H1 (cell line): Measurements from ENCODE around the gene NECTIN2. TPM values are rescaled to one million over a fixed set of nuclear protein-coding genes. Genes with fewer than 3 reads are reported as not detected.

Experiments used
- CTCF ChIA-PET: fragments of 300-600 bp; sonication (Branson Sonifier 250); formaldehyde crosslinking; loops from one replicate; lab custom pipeline; 2021; ENCODE audit not compliant: partially characterized antibody; lab: Charles Lee
- POLR2A ChIA-PET: fragments of 300-600 bp; sonication (Branson Sonifier 250); formaldehyde crosslinking; loops from one replicate; lab custom pipeline; 2021; ENCODE audit warnings: inconsistent platforms; ENCODE audit not compliant: partially characterized antibody; lab: Charles Lee
- DNase-seq, 2 experiments: peaks; one replicate each; pipeline versions ENCODE4 v3.0.0 to v3.0.0-alpha.2; 2010 to 2022; ENCODE audit warnings: low spot score in 2 of 2, low read depth in 1 of 2, mixed read lengths in 1 of 2
- FAIRE-seq: peaks from 2 replicates; lab custom pipeline; 2011; peaks lifted over from hg19 to GRCh38; lab: Jason Lieb, UNC
- H2AFZ ChIP-seq: 2 replicates; pipeline ENCODE4 v1.8.1; 2012; ENCODE audit warnings: low read length, inconsistent platforms
- H2AK5ac ChIP-seq: 2 replicates; pipeline ENCODE4 v1.6.1; 2013; ENCODE audit warnings: low read depth, low read length
- H2BK120ac ChIP-seq: replicated peaks from 2 replicates; pipeline ENCODE3; 2013; ENCODE audit warnings: low read depth, low read length, inconsistent platforms
- H2BK12ac ChIP-seq: 2 replicates; pipeline ENCODE4 v1.6.1; 2013; ENCODE audit warnings: low read depth, low read length
- H2BK15ac ChIP-seq: 2 replicates; pipeline ENCODE4 v1.6.1; 2013; ENCODE audit warnings: low read length
- H2BK20ac ChIP-seq: 2 replicates; pipeline ENCODE4 v1.6.1; 2013; ENCODE audit warnings: low read length
- H2BK5ac ChIP-seq: 2 replicates; pipeline ENCODE4 v1.6.1; 2013; ENCODE audit warnings: low read depth, low read length
- H3K14ac ChIP-seq: 2 replicates; pipeline ENCODE4 v1.6.1; 2013; ENCODE audit warnings: inconsistent platforms; ENCODE audit not compliant: insufficient read length
- H3K18ac ChIP-seq: 2 replicates; pipeline ENCODE4 v1.6.1; 2013; ENCODE audit warnings: low read length; ENCODE audit errors: extremely low read depth
- H3K23ac ChIP-seq: 2 replicates; pipeline ENCODE4 v1.6.1; 2013; ENCODE audit warnings: inconsistent platforms; ENCODE audit not compliant: insufficient read length
- H3K23me2 ChIP-seq: 2 replicates; pipeline ENCODE4 v1.6.1; 2013; ENCODE audit warnings: low read depth, low read length
- H3K27ac ChIP-seq: 2 replicates; pipeline ENCODE4 v1.6.1; 2011; ENCODE audit warnings: low read depth, low read length, inconsistent platforms
- H3K27me3 ChIP-seq, 4 experiments: replicated peaks in 1 of 4; 1 replicate in 1 of 4; 2 replicates in 3 of 4; pipeline versions ENCODE4 v1.6.1 to v1.8.1; 2011 to 2013; ENCODE audit warnings: low read length in 3 of 4, mild to moderate bottlenecking in 3 of 4, inconsistent platforms in 2 of 4, mixed read lengths in 2 of 4, moderate library complexity in 1 of 4; ENCODE audit not compliant: control insufficient read depth in 3 of 4, insufficient read depth in 3 of 4; ENCODE audit errors: extremely low read depth in 1 of 4
- H3K36me3 ChIP-seq, 4 experiments: 2 replicates each; pipeline versions ENCODE4 v1.6.1 to v1.8.1; 2011 to 2013; ENCODE audit warnings: mild to moderate bottlenecking in 4 of 4, low read length in 3 of 4, moderate library complexity in 2 of 4, control low read depth in 1 of 4, inconsistent platforms in 1 of 4; ENCODE audit not compliant: insufficient read depth in 4 of 4, control insufficient read depth in 2 of 4
- H3K4ac ChIP-seq: replicated peaks from 2 replicates; pipeline ENCODE3; 2013; ENCODE audit warnings: low read length, low read depth, mixed read lengths, inconsistent platforms; ENCODE audit not compliant: insufficient read length
- H3K4me1 ChIP-seq, 4 experiments: replicated peaks in 1 of 4; 1 replicate in 1 of 4; 2 replicates in 3 of 4; pipeline versions ENCODE4 v1.6.1 to v1.8.1; 2011 to 2013; ENCODE audit warnings: low read length in 3 of 4, inconsistent platforms in 2 of 4, mixed read lengths in 1 of 4; ENCODE audit not compliant: insufficient read depth in 4 of 4, control insufficient read depth in 3 of 4
- H3K4me2 ChIP-seq, 2 experiments: 2 replicates each; pipeline versions ENCODE4 v1.6.1 to v1.8.1; 2011 to 2013; ENCODE audit warnings: low read depth in 2 of 2, low read length in 2 of 2, control low read depth in 1 of 2, inconsistent platforms in 1 of 2, mild to moderate bottlenecking in 1 of 2; ENCODE audit not compliant: insufficient read depth in 1 of 2
- H3K4me3 ChIP-seq, 4 experiments: fragments of 200-600, 300-600 bp in 1 of 4; sonication (generic), shearing (Covaris generic), sonication (Bioruptor Twin) in 1 of 4; 2 replicates each; pipeline versions ENCODE4 v1.5.1 to v1.8.1; 2011 to 2016; ENCODE audit warnings: low read length in 4 of 4, low read depth in 3 of 4, control low read depth in 2 of 4, inconsistent platforms in 2 of 4, mild to moderate bottlenecking in 2 of 4, mixed read lengths in 1 of 4, moderate library complexity in 1 of 4; ENCODE audit not compliant: insufficient read depth in 2 of 4; ENCODE audit errors: extremely low read depth in 1 of 4
- H3K56ac ChIP-seq: replicated peaks from 2 replicates; pipeline ENCODE3; 2013; ENCODE audit warnings: low read depth, mild to moderate bottlenecking, mixed read lengths, low read length, inconsistent platforms; ENCODE audit not compliant: insufficient read length
- H3K79me1 ChIP-seq: 2 replicates; pipeline ENCODE4 v1.6.1; 2013; ENCODE audit warnings: low read depth, low read length, control low read depth
- H3K79me2 ChIP-seq, 2 experiments: 2 replicates each; pipeline versions ENCODE4 v1.6.1 to v1.8.1; 2012 to 2013; ENCODE audit warnings: low read length in 2 of 2, mild to moderate bottlenecking in 2 of 2, inconsistent platforms in 1 of 2; ENCODE audit not compliant: insufficient read depth in 2 of 2, control insufficient read depth in 1 of 2
- H3K9ac ChIP-seq, 4 experiments: replicated peaks in 1 of 4; 1 replicate in 1 of 4; 2 replicates in 3 of 4; pipeline versions ENCODE4 v1.6.1 to v1.8.1; 2011 to 2013; ENCODE audit warnings: low read depth in 3 of 4, low read length in 3 of 4, control low read depth in 2 of 4, mild to moderate bottlenecking in 2 of 4, moderate library complexity in 2 of 4, inconsistent platforms in 1 of 4; ENCODE audit errors: extremely low read depth in 1 of 4
- H3K9me3 ChIP-seq, 2 experiments: 2 replicates each; pipeline versions ENCODE4 v1.6.1 to v1.8.1; 2012 to 2013; ENCODE audit warnings: mild to moderate bottlenecking in 2 of 2, moderate library complexity in 2 of 2, control low read depth in 1 of 2, inconsistent platforms in 1 of 2, low read depth in 1 of 2, low read length in 1 of 2, mixed read lengths in 1 of 2; ENCODE audit not compliant: insufficient read depth in 2 of 2
- H4K20me1 ChIP-seq, 2 experiments: replicated peaks in 1 of 2; 2 replicates each; pipeline versions ENCODE3 to v1.8.1; 2011 to 2013; ENCODE audit warnings: inconsistent platforms in 2 of 2, low read length in 2 of 2, mild to moderate bottlenecking in 1 of 2; ENCODE audit not compliant: insufficient read depth in 2 of 2, control insufficient read depth in 1 of 2
- H4K5ac ChIP-seq: 2 replicates; pipeline ENCODE4 v1.6.1; 2013; ENCODE audit warnings: low read length, low read depth, mixed read lengths, inconsistent platforms; ENCODE audit not compliant: insufficient read length
- H4K8ac ChIP-seq: 2 replicates; pipeline ENCODE4 v1.8.0; 2013; ENCODE audit warnings: mild to moderate bottlenecking, moderate library complexity, low read length, inconsistent platforms; ENCODE audit not compliant: insufficient read depth; ENCODE audit errors: extremely low read depth
- H4K91ac ChIP-seq: replicated peaks from 2 replicates; pipeline ENCODE3; 2013; ENCODE audit warnings: low read length, mixed read lengths, inconsistent platforms; ENCODE audit not compliant: insufficient read length
- CBX5 ChIP-seq: fragments of 300-800, 300-1000 bp; sonication (generic); IDR thresholded peaks from 2 replicates; pipeline ENCODE4 v1.7.1; 2016; ENCODE audit warnings: antibody characterized with exemption, low read length, low read depth
- CHD1 ChIP-seq: IDR thresholded peaks from 2 replicates; pipeline ENCODE4 v1.6.1; 2012; ENCODE audit warnings: low read depth, low read length, improper control_type of control experiment
- EZH2 ChIP-seq: fragments of 200-600 bp; sonication (generic); IDR thresholded peaks from 2 replicates; pipeline ENCODE4 v1.7.1; 2012; ENCODE audit warnings: low read depth, mild to moderate bottlenecking, moderate library complexity, low read length, inconsistent platforms; ENCODE audit not compliant: severe bottlenecking
- KDM1A ChIP-seq: fragments of 200-600, 300-600 bp; sonication (generic); IDR thresholded peaks from 2 replicates; pipeline ENCODE4 v1.7.1; 2016; ENCODE audit warnings: mild to moderate bottlenecking, low read length, borderline replicate concordance
- POLR2A ChIP-seq, 2 experiments: IDR thresholded peaks; 1 replicate in 1 of 2; 2 replicates in 1 of 2; pipeline ENCODE4 v1.6.1; 2011; ENCODE audit warnings: low read depth in 2 of 2, low read length in 2 of 2, mild to moderate bottlenecking in 2 of 2; ENCODE audit errors: control extremely low read depth in 1 of 2
- POLR2AphosphoS5 ChIP-seq: IDR thresholded peaks from 2 replicates; pipeline ENCODE4 v1.6.1; 2011; ENCODE audit warnings: low read depth, low read length
- POU5F1 ChIP-seq: IDR thresholded peaks from 2 replicates; pipeline ENCODE4 v1.6.1; 2011; ENCODE audit warnings: low read depth, mild to moderate bottlenecking, low read length, moderate library complexity
- RAD21 ChIP-seq, 2 experiments: IDR thresholded peaks in 1 of 2; conservative IDR thresholded peaks in 1 of 2; 2 replicates each; pipeline ENCODE4 v1.6.1; 2011; ENCODE audit warnings: low read depth in 2 of 2, low read length in 2 of 2, improper control_type of control experiment in 1 of 2, inconsistent platforms in 1 of 2, mild to moderate bottlenecking in 1 of 2, moderate library complexity in 1 of 2
- RBBP5 ChIP-seq: IDR thresholded peaks from 2 replicates; pipeline ENCODE4 v1.7.1; 2012; ENCODE audit warnings: low read depth, mild to moderate bottlenecking, inconsistent platforms, low read length, moderate library complexity, borderline replicate concordance
- RXRA ChIP-seq: IDR thresholded peaks from 2 replicates; pipeline ENCODE4 v1.6.1; 2011; ENCODE audit warnings: low read depth, mild to moderate bottlenecking, low read length, moderate library complexity; ENCODE audit not compliant: insufficient read depth
- WGBS, 2 experiments: shearing (Covaris generic) in 1 of 2; methylation state at CpG; one replicate each; pipeline versions ENCODE4 v1.1.6 to v1.1.7; 2013 to 2015; ENCODE audit warnings: low lambda C conversion rate in 2 of 2, mixed read lengths in 2 of 2, inconsistent platforms in 1 of 2, low coverage in 1 of 2, missing lambda C conversion rate in 1 of 2; ENCODE audit not compliant: insufficient replicate concordance in 2 of 2, insufficient coverage in 1 of 2, insufficient read length in 1 of 2; ENCODE audit errors: extremely low coverage in 1 of 2, missing lambda C conversion rate in 1 of 2; 5-methylcytosine and 5-hydroxymethylcytosine counted together
- polyA plus RNA-seq, 7 experiments: library from polyadenylated mRNA; depleted of rRNA in 3 of 7; stranded (reverse) in 5 of 7; unstranded in 2 of 7; fragments of >200 nt in 5 of 7; fragments of 200-250 nt in 2 of 7; gene quantifications; 1 replicate in 5 of 7; 2 replicates in 1 of 7; 4 replicates in 1 of 7; pipeline versions ENCODE4 v1.2.1 to v1.2.3, GENCODE V29; 2011 to 2013; ENCODE audit warnings: missing spikeins in 2 of 7, mixed read lengths in 2 of 7
- total RNA-seq: library from RNA; stranded (reverse); fragmentation: NEBNext Ultra II Directional; extraction: Animal tissue kit (Norgen Biotek cat#: 25700); gene quantifications from 2 replicates; pipeline ENCODE4 v1.2.1, GENCODE V29; 2021
- TF ChIP-seq, protein P1 (sequence below): IDR thresholded peaks from 2 replicates; pipeline ENCODE4 v1.6.1; 2012; ENCODE audit warnings: low read length, inconsistent platforms

Gene NECTIN2
- total and polyA plus RNA-seq, 2 of the 8 experiments (the other 6 are each of a cell fraction or from before 2014, with no cell fraction given) = 184 to 237 TPM

- H3K79me2 ChIP-seq = no peaks in the 10 kb centered on the region
- no peak overlapping the region for H3K56ac ChIP-seq
- H3K23me2 ChIP-seq = no peaks in the 10 kb centered on the region; the same call in 1 of the 2 replicates
- H3K4me3 ChIP-seq = no peak overlapping the region
- H3K27ac ChIP-seq = no peak overlapping the region
- no peak overlapping the region for H2BK120ac ChIP-seq
- ChIA-PET CTCF (interaction anchor here (1.2 to 1.3 kb wide), 2 partner anchors 8 to 24 kb away, joined by 3 to 4 read pairs; no protein-coding TSS in a partner anchor), POLR2A (interaction anchor here (6.0 kb wide), 1 partner anchor 9 kb away, joined by 37 read pairs; no protein-coding TSS in a partner anchor)
- no peak overlapping the region for H4K5ac ChIP-seq
- H3K9me3 ChIP-seq = no peaks in the 10 kb centered on the region
- H2BK20ac ChIP-seq = no peak overlapping the region
- H2BK5ac ChIP-seq = no peak overlapping the region
- peaks cover 2% of the 10 kb centered on the region; the same call in 1 of the 2 replicates for H3K79me1 ChIP-seq
- no peak overlapping the region for H3K4ac ChIP-seq
- H2AFZ ChIP-seq = no peak overlapping the region
- H3K36me3 ChIP-seq = peaks cover 9 to 31% (median 21%) of the 10 kb centered on the region in 4 experiments; a peak in 5 of 8 replicates
- FAIRE-seq (no peak), DNase-seq (no peak)
- peaks cover 4 to 18% (median 10%) of the 10 kb centered on the region in 4 experiments for H3K4me1 ChIP-seq
- H3K4me2 ChIP-seq = no peak overlapping the region
- no peak overlapping the region for H2BK12ac ChIP-seq
- H3K23ac ChIP-seq = no peak overlapping the region
- no peak overlapping the region for H3K14ac ChIP-seq
- peaks cover 0 to 2% (median under 1%) of the 10 kb centered on the region in 4 experiments; a peak in 3 of 7 replicates for H3K27me3 ChIP-seq
- no peak overlapping the region for H3K9ac ChIP-seq
- no peak overlapping the region for H4K8ac ChIP-seq
- WGBS, 2 experiments = 96% methylated on average over 16 of the region's 16 CpGs; no CpG with 5 or more reads in 1 of the 2 experiments
- H4K91ac ChIP-seq = no peak overlapping the region
- no peak overlapping the region for H2BK15ac ChIP-seq
- H4K20me1 ChIP-seq = peaks cover 8 to 12% of the 10 kb centered on the region in 2 experiments
- no peak overlapping the region for H2AK5ac ChIP-seq
- H3K18ac ChIP-seq = no peak overlapping the region
- TF ChIP-seq POLR2A (IDR thresholded peaks at IDR 0.05; ENCODE audit: control extremely low read depth in 1 of 2, low read depth in 2 of 2, low read length in 2 of 2) (no peak), RBBP5 (no peak), POLR2AphosphoS5 (no peak), POU5F1 (no peak), RAD21 (IDR thresholded peaks at IDR 0.05 in 1 of 2, conservative IDR thresholded peaks at IDR 0.05 in 1 of 2; ENCODE audit: low read depth in 2 of 2, low read length in 2 of 2) (no peak), KDM1A (no peak), CBX5 (no peak), RXRA (no peak), CHD1 (no peak), EZH2 (no peak)
- TF ChIP-seq, protein P1, sequence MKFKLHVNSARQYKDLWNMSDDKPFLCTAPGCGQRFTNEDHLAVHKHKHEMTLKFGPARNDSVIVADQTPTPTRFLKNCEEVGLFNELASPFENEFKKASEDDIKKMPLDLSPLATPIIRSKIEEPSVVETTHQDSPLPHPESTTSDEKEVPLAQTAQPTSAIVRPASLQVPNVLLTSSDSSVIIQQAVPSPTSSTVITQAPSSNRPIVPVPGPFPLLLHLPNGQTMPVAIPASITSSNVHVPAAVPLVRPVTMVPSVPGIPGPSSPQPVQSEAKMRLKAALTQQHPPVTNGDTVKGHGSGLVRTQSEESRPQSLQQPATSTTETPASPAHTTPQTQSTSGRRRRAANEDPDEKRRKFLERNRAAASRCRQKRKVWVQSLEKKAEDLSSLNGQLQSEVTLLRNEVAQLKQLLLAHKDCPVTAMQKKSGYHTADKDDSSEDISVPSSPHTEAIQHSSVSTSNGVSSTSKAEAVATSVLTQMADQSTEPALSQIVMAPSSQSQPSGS = no peak
Observed at GRCh38 chr19:44813841-44814470, 32.1 kb upstream of the NECTIN2 start.
